ENCODE data around the gene RHOU.

DNA sequence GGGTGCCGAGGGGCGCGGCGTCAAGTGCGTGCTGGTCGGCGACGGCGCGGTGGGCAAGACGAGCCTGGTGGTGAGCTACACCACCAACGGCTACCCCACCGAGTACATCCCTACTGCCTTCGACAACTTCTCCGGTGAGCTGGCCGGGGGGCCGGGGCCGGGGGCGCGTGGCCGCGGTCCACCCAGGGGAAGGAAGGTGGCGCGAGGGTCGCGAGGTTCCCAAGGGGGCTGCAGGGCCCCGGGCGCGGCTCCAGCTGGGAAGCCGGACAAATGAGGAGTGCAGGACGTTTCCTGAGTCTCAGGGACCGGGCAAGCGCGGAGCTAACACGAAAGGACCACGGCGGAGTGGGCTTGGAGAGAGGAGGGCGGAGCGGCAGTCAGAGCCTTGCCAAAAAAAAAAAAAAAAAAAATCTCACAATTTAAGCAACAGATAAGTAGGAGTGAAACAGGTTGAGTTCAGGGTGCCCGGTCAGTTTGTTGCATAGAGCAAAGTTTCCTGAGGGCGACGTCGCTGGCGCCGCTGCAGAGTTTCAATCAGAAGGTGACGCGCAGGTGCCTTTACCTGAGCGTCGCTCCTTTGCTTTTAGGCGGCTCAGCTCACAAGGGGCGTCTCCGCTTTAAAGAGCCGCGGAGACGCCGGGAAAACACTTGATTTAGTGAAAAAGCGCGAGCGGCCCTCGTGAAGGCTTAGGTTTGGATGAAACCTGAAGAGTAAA lies 750 bp downstream of the RHOU start:
- TF ChIP-seq POLR2AphosphoS5 (IDR thresholded peaks at IDR 0.05; ENCODE audit: low read depth, low read length) (no peak), TAF1 (IDR thresholded peaks at IDR 0.05; ENCODE audit: borderline replicate concordance, insufficient read depth, low read length) (no peak), SIN3A (IDR thresholded peaks at IDR 0.05; ENCODE audit: borderline replicate concordance, insufficient read depth, low read length) (no peak), REST (IDR thresholded peaks at IDR 0.05; ENCODE audit: insufficient read depth in 1 of 2, low read depth in 2 of 2, low read length in 2 of 2) (no peak)

Measured in PFSK-1 (cell line).